ENCODE data around the gene TMED3. TPM values are rescaled to one million over a fixed set of nuclear protein-coding genes. Genes with fewer than 3 reads are reported as not detected.

The TMED3 gene
- total and polyA plus RNA-seq, 12 donors: 13.0 to 38.5 (median 17.4) TPM

GRCh38 chr15:79299126-79299840, 11.6 kb upstream of the TMED3 start:
- TF ChIP-seq CTCF (IDR thresholded peaks at IDR 0.05): no peak
- DNase-seq (no peak), ATAC-seq (no peak)
- Histone ChIP-seq H3K27ac (no peak overlapping the region), H3K27me3 (peaks cover 0 to 47% (median 14%) of the 10 kb centered on the region in 7 donors), H3K9me3 (no peaks in the 10 kb centered on the region), H3K4me1 (no peaks in the 10 kb centered on the region), H3K36me3 (no peaks in the 10 kb centered on the region), H3K4me3 (no peak overlapping the region)
- intact Hi-C loops (cut with DNase I): no loop called here
- 82 to 86% methylated on average over 7 of the region's 7 CpGs for WGBS, 2 donors

- TF ChIP-seq CTCF (IDR thresholded peaks at IDR 0.05): no peak
- Histone ChIP-seq H3K36me3 (no peaks in the 10 kb centered on the region), H3K27me3 (peaks cover 0 to 52% (median 19%) of the 10 kb centered on the region in 7 donors), H3K27ac (no peak overlapping the region), H3K4me1 (no peaks in the 10 kb centered on the region), H3K4me3 (no peak overlapping the region), H3K9me3 (no peaks in the 10 kb centered on the region)
- WGBS, 2 donors: 64 to 70% methylated on average over 1 of the region's 1 CpG
- no peak for ATAC-seq
- no peak for DNase-seq
- intact Hi-C loops (cut with DNase I): no loop called here
Measured at GRCh38 chr15:79299841-79300235, 11.1 kb upstream of the TMED3 start.

- DNase-seq (no peak), ATAC-seq (no peak)
- TF ChIP-seq CTCF (IDR thresholded peaks at IDR 0.05): no peak
- no peaks in the 10 kb centered on the region for H3K9me3 ChIP-seq
- no peaks in the 10 kb centered on the region for H3K36me3 ChIP-seq
- intact Hi-C loops (cut with DNase I): no loop called here
- no peak overlapping the region for H3K27ac ChIP-seq
- peaks cover 0 to 50% (median 29%) of the 10 kb centered on the region in 7 donors for H3K27me3 ChIP-seq
- 55 to 60% methylated on average over 4 of the region's 4 CpGs for WGBS, 2 donors
- H3K4me3 ChIP-seq: no peak overlapping the region
- H3K4me1 ChIP-seq: peaks cover 0 to 16% (median 13%) of the 10 kb centered on the region in 9 donors
Measured at GRCh38 chr15:79307251-79307650, 3.7 kb upstream of the TMED3 start.

GRCh38 chr15:79308874-79309273, 2.0 kb upstream of the TMED3 start:
- Histone ChIP-seq H3K9me3 (no peaks in the 10 kb centered on the region), H3K27ac (no peak overlapping the region), H3K36me3 (peaks cover 0 to 7% (median 3%) of the 10 kb centered on the region in 9 donors), H3K27me3 (peaks cover 0 to 40% (median 24%) of the 10 kb centered on the region in 7 donors), H3K4me1 (peaks cover 0 to 21% (median 13%) of the 10 kb centered on the region in 9 donors), H3K4me3 (no peak overlapping the region)
- ATAC-seq (no peak), DNase-seq (no peak)
- no peak for TF ChIP-seq CTCF (IDR thresholded peaks at IDR 0.05)
- intact Hi-C loops (cut with DNase I): no loop called here
- WGBS, 2 donors: 39 to 44% methylated on average over 2 of the region's 2 CpGs
